GM06990 (cell line): ENCODE results near the gene PFKFB4.

Experiments used
- DNase-seq: peaks from one replicate; pipeline ENCODE4 v3.0.0-alpha.2; 2011; ENCODE audit not compliant: insufficient read length; ENCODE audit errors: extremely low read depth
- H3K27me3 ChIP-seq: replicated peaks from 2 replicates; pipeline ENCODE4 v1.6.0; 2011; ENCODE audit warnings: low read length; ENCODE audit not compliant: control insufficient read depth, insufficient read depth
- H3K36me3 ChIP-seq: 2 replicates; pipeline ENCODE4 v1.5.1; 2011; ENCODE audit warnings: low read length; ENCODE audit not compliant: control insufficient read depth, insufficient read depth
- H3K4me3 ChIP-seq: replicated peaks from 2 replicates; pipeline ENCODE4 v1.5.1; 2011; ENCODE audit warnings: low read depth, mild to moderate bottlenecking, control low read depth, low read length
- TF ChIP-seq, protein P1 (sequence below): IDR thresholded peaks from 2 replicates; pipeline ENCODE4 v1.5.1; 2011; ENCODE audit warnings: low read length, control low read depth, mild to moderate bottlenecking, inconsistent platforms; ENCODE audit not compliant: insufficient read depth, poor library complexity, severe bottlenecking

PFKFB4 gene

DNA sequence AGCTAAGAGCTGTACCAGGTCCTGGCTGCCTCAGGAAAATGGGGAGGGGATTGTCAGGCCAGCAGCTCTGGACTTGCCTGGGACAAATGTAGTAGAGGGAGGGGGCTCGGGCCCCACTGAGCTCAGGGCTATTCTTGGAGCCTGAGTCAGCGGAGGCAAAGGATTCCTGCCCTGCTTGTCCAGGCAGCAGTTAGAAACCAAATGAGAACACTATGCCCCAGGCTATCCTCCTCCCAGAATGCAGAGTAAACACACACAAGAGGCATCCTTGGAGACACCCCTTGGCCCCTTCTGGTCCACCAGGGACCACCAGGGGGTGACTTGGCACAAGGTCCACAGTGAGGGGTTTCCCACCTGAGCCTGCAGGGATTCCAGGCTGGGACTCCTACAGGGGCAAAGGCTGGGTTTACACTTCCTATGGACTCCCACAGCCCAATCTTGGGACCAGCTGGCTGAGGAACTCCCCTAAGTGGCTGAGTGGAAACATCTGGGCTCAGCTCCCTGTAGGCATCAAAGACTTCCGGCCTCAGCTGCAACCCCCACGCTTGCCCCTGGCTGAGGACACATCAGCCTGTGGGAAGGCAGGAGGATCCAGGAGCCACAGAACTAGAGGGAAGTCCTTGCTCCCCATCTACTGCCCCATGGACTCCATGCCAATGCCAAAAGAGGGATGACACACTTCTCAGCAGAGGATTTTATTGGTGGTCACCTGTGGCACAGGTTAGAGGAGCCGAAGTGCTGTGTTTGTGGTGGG is 41.9 kb upstream of the PFKFB4 start:
- H3K36me3 ChIP-seq = peaks cover 37% of the 10 kb centered on the region
- H3K4me3 ChIP-seq = no peak overlapping the region
- H3K27me3 ChIP-seq = no peaks in the 10 kb centered on the region; the same call in 1 of the 2 replicates
- no peak for DNase-seq
- TF ChIP-seq, protein P1, sequence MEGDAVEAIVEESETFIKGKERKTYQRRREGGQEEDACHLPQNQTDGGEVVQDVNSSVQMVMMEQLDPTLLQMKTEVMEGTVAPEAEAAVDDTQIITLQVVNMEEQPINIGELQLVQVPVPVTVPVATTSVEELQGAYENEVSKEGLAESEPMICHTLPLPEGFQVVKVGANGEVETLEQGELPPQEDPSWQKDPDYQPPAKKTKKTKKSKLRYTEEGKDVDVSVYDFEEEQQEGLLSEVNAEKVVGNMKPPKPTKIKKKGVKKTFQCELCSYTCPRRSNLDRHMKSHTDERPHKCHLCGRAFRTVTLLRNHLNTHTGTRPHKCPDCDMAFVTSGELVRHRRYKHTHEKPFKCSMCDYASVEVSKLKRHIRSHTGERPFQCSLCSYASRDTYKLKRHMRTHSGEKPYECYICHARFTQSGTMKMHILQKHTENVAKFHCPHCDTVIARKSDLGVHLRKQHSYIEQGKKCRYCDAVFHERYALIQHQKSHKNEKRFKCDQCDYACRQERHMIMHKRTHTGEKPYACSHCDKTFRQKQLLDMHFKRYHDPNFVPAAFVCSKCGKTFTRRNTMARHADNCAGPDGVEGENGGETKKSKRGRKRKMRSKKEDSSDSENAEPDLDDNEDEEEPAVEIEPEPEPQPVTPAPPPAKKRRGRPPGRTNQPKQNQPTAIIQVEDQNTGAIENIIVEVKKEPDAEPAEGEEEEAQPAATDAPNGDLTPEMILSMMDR = no peak

DNA sequence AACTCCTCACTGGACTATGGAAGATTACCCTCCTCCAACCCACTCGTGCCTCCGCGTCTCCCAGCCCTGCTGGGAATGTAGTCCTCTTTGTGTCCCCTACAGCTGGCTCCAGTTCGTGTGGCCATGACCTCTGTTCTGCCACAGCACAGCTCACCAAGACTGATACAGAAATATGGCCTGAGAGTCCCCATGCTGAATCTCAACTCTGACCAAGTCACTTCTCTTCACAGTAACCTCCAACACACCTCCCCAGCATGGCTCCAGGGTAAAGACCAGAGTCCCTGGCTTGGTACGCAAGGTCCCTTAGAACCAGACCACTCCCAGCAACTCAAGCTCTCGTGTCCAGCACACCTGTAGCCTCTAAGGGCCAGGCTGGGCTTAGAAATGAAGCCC is 40.8 kb upstream of the PFKFB4 start:
- DNase-seq = no peak

DNA sequence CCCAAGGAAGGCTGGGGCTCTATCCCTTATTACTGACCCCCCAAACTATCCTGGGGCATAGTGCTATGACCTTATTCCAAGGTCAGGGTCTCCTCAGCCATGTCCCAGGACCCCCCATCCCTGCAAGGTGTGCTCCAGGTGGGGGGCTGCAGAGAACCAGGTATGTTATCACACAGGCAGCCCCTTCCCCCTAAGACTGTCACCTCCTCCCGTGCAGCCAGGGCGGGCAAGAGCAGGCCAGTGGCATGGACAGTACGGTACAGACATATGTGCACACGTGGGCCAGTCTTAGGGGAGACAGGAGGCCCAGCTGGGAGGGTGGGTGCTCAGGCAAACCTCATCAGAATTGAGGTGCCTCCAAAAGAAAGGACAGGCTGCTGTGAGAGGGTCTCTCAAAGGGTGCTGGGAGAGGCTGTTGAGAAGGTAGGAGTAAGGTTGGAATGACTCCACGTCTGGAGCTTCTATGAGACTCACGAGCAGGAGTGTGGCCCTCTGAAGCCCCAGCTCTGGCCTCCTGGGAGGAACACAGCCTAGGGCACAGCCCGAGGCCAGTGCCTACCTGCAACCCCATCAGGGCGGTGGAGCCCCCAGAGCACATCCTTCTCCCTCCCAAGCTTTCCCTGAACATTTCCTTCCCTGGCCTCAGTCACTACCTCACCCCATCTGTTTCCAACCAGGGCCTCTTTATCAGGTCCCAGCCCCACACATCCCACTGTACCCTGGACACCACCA is 40.2 kb upstream of the PFKFB4 start:
- H3K27me3 ChIP-seq = no peaks in the 10 kb centered on the region; the same call in 1 of the 2 replicates
- no peak for DNase-seq
- H3K4me3 ChIP-seq = no peak overlapping the region
- peaks cover 30% of the 10 kb centered on the region for H3K36me3 ChIP-seq
- TF ChIP-seq, protein P1 = no peak

More for the DNA sequence above, 40.8 kb upstream of the PFKFB4 start:
- Histone ChIP-seq H3K36me3 (peaks cover 30% of the 10 kb centered on the region), H3K27me3 (no peaks in the 10 kb centered on the region; the same call in 1 of the 2 replicates), H3K4me3 (no peak overlapping the region)
- TF ChIP-seq, protein P1 = no peak

DNA sequence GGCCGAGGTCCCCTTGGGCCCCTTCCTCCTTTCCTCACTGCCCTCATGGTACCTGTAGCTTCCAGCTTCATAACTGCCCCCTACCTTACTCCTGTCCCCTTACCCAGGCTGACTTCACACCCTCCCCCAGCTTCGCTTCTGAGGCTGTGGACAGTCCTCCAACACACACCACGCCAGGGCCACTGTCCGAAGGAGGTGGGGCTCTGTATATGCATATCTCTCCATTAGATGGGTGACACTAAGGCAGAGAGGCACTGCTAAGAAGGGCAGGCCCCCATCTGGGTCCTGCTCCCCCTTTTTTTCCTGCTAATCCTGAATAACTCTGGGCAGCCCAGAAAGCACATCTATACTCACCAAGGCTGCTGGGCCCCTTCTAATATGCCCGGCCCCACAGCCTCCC is 39.6 kb upstream of the PFKFB4 start:
- Histone ChIP-seq H3K36me3 (peaks cover 24% of the 10 kb centered on the region), H3K4me3 (no peak overlapping the region), H3K27me3 (no peaks in the 10 kb centered on the region; the same call in 1 of the 2 replicates)
- TF ChIP-seq, protein P1 = no peak
- DNase-seq = no peak

DNA sequence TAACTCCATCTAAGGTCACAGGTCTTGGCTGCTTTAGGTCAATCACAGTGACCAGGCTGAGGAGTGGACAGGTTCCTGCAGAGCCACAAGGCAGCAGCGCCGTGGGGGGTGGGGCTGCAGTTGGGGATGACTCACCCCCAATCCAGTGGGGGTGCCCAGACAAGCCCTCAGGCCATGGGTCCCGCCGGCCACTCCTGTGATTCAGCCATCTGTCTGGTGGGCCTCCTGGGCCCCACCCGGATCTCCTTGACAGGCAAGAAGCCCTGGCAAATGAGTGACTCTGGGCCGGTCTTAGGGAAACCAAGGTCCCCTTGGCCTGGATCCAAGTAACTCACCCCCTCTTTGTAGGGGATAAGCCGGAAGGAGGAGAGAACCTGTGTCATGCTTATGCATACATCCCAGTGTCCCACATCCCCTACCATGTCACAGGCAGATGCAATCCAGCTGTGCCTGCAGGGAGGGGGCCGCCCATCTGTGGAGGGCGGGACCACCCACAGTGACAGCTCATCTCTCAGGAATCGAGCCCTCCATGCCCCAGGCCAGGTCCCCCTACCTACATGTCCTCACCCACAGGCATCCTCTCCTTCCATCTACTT is 39.0 kb upstream of the PFKFB4 start:
- H3K4me3 ChIP-seq = no peak overlapping the region
- H3K27me3 ChIP-seq = no peaks in the 10 kb centered on the region; the same call in 1 of the 2 replicates
- TF ChIP-seq, protein P1 = no peak
- H3K36me3 ChIP-seq = peaks cover 18% of the 10 kb centered on the region
- no peak for DNase-seq
